Measurements from ENCODE around the gene ELFN2.

- TF ChIP-seq YY1 (IDR thresholded peaks at IDR 0.05) (no peak), REST (IDR thresholded peaks at IDR 0.05) (no peak), CTCF (IDR thresholded peaks at IDR 0.05; ENCODE audit: low read depth, low read length, missing input control) (no peak), ZBTB33 (IDR thresholded peaks at IDR 0.05) (no peak), SP1 (IDR thresholded peaks at IDR 0.05) (no peak), MAX (IDR thresholded peaks at IDR 0.05) (no peak), GABPA (IDR thresholded peaks at IDR 0.05 in 1 of 2, conservative IDR thresholded peaks at IDR 0.05 in 1 of 2) (no peak), RAD21 (IDR thresholded peaks at IDR 0.05) (no peak), ATF3 (IDR thresholded peaks at IDR 0.05) (no peak), TAF1 (conservative IDR thresholded peaks at IDR 0.05) (no peak), JUND (IDR thresholded peaks at IDR 0.05) (no peak), EGR1 (IDR thresholded peaks at IDR 0.05; ENCODE audit: low read depth in 2 of 2) (no peak), FOXA1 (IDR thresholded peaks at IDR 0.05) (no peak)
These were observed 85.2 kb downstream of the ELFN2 start for GRCh38 chr22:37342065-37342464.

Data from liver (tissue), 3 donors.